HEK293 (cell line): ENCODE data around the gene PDGFB.
A peak's percentile ranks its signal among the peaks of the same experiment; 100 is the strongest.

Experiments used
- BCL11A ChIP-seq: fragments of 450-650 bp; formaldehyde crosslinking; IDR thresholded peaks from 2 replicates; pipeline ENCODE4 v1.5.1; 2016; ENCODE audit warnings: low read depth, missing biosample characterization, missing genetic modification characterization
- GFI1B ChIP-seq: fragments of 450-650 bp; formaldehyde crosslinking; IDR thresholded peaks from 2 replicates; pipeline ENCODE4 v1.5.1; 2016; ENCODE audit warnings: missing biosample characterization, missing genetic modification characterization
- KLF1 ChIP-seq: fragments of 450-650 bp; formaldehyde crosslinking; IDR thresholded peaks from 2 replicates; pipeline ENCODE4 v1.5.1; 2016; ENCODE audit warnings: missing biosample characterization, missing genetic modification characterization
- KLF16 ChIP-seq: fragments of 450-650 bp; formaldehyde crosslinking; IDR thresholded peaks from 2 replicates; pipeline ENCODE4 v1.5.1; 2017; ENCODE audit warnings: missing biosample characterization, missing genetic modification characterization
- MEIS1 ChIP-seq: sonication (generic); formaldehyde crosslinking; IDR thresholded peaks from 2 replicates; pipeline ENCODE4 v1.8.1; 2022; ENCODE audit warnings: missing genetic modification reagents, mild to moderate bottlenecking, borderline replicate concordance
- TCF7L2 ChIP-seq: IDR thresholded peaks from 2 replicates; pipeline ENCODE4 v1.6.1; 2011; ENCODE audit warnings: low read depth, mild to moderate bottlenecking, inconsistent platforms, low read length, moderate library complexity, borderline replicate concordance
- YY2 ChIP-seq: fragments of 450-650 bp; formaldehyde crosslinking; IDR thresholded peaks from 2 replicates; pipeline ENCODE4 v1.5.1; 2016; ENCODE audit warnings: missing biosample characterization, missing genetic modification characterization
- ZBTB6 ChIP-seq: fragments of 450-650 bp; formaldehyde crosslinking; IDR thresholded peaks from 2 replicates; pipeline ENCODE4 v1.5.1; 2017; ENCODE audit warnings: missing biosample characterization, missing genetic modification characterization
- ZBTB8A ChIP-seq: fragments of 450-650 bp; formaldehyde crosslinking; IDR thresholded peaks from 2 replicates; pipeline ENCODE4 v1.5.1; 2016; ENCODE audit warnings: missing biosample characterization, missing genetic modification characterization
- ZEB2 ChIP-seq: fragments of 450-650 bp; formaldehyde crosslinking; IDR thresholded peaks from 2 replicates; pipeline ENCODE4 v1.5.1; 2016; ENCODE audit warnings: missing biosample characterization, missing genetic modification characterization
- ZFHX2 ChIP-seq: fragments of 450-650 bp; formaldehyde crosslinking; conservative IDR thresholded peaks from 2 replicates; pipeline ENCODE4 v1.5.1; 2016; ENCODE audit warnings: missing biosample characterization, missing genetic modification characterization
- ZNF132 ChIP-seq: fragments of 450-650 bp; formaldehyde crosslinking; IDR thresholded peaks from 2 replicates; pipeline ENCODE4 v1.5.1; 2017; ENCODE audit warnings: missing biosample characterization, missing genetic modification characterization, borderline replicate concordance
- ZNF157 ChIP-seq: fragments of 450-650 bp; formaldehyde crosslinking; IDR thresholded peaks from 2 replicates; pipeline ENCODE4 v1.5.1; 2016; ENCODE audit warnings: missing biosample characterization, missing genetic modification characterization
- ZNF175 ChIP-seq: fragments of 450-650 bp; formaldehyde crosslinking; IDR thresholded peaks from 2 replicates; pipeline ENCODE4 v1.5.1; 2016; ENCODE audit warnings: missing biosample characterization, missing genetic modification characterization
- ZNF184 ChIP-seq: fragments of 450-650 bp; IDR thresholded peaks from 2 replicates; pipeline ENCODE4 v1.5.1; 2018; ENCODE audit warnings: missing biosample characterization, mild to moderate bottlenecking, missing genetic modification characterization
- ZNF214 ChIP-seq: fragments of 450-650 bp; formaldehyde crosslinking; IDR thresholded peaks from 2 replicates; pipeline ENCODE4 v1.5.1; 2017; ENCODE audit warnings: missing biosample characterization, mild to moderate bottlenecking, missing genetic modification characterization, borderline replicate concordance
- ZNF248 ChIP-seq: fragments of 450-650 bp; formaldehyde crosslinking; IDR thresholded peaks from 2 replicates; pipeline ENCODE4 v1.5.1; 2017; ENCODE audit warnings: missing biosample characterization, missing genetic modification characterization
- ZNF37A ChIP-seq: fragments of 450-650 bp; IDR thresholded peaks from 2 replicates; pipeline ENCODE4 v1.5.1; 2018; ENCODE audit warnings: missing biosample characterization, missing genetic modification characterization
- ZNF391 ChIP-seq: fragments of 450-650 bp; formaldehyde crosslinking; IDR thresholded peaks from 2 replicates; pipeline ENCODE4 v1.5.1; 2016; ENCODE audit warnings: low read depth, missing biosample characterization, missing genetic modification characterization, borderline replicate concordance
- ZNF488 ChIP-seq: fragments of 450-650 bp; formaldehyde crosslinking; IDR thresholded peaks from 2 replicates; pipeline ENCODE4 v1.5.1; 2016; ENCODE audit warnings: missing biosample characterization, missing genetic modification characterization
- ZNF549 ChIP-seq: fragments of 450-650 bp; IDR thresholded peaks from 2 replicates; pipeline ENCODE4 v1.5.1; 2018; ENCODE audit warnings: missing biosample characterization, missing genetic modification characterization, mild to moderate bottlenecking, inconsistent platforms, moderate library complexity
- ZNF610 ChIP-seq: fragments of 450-650 bp; formaldehyde crosslinking; IDR thresholded peaks from 2 replicates; pipeline ENCODE4 v1.5.1; 2016; ENCODE audit warnings: missing biosample characterization, missing genetic modification characterization, borderline replicate concordance
- ZNF677 ChIP-seq: fragments of 450-650 bp; IDR thresholded peaks from 2 replicates; pipeline ENCODE4 v1.5.0; 2018; ENCODE audit warnings: missing biosample characterization, mild to moderate bottlenecking, missing genetic modification characterization, moderate library complexity
- ZNF843 ChIP-seq: fragments of 450-650 bp; formaldehyde crosslinking; IDR thresholded peaks from 2 replicates; pipeline ENCODE4 v1.5.1; 2016; ENCODE audit warnings: missing biosample characterization, missing genetic modification characterization
- TF ChIP-seq, protein P1 (sequence below): fragments of 450-650 bp; formaldehyde crosslinking; IDR thresholded peaks from 2 replicates; pipeline ENCODE4 v1.5.1; 2016; ENCODE audit warnings: missing biosample characterization, missing genetic modification characterization
- TF ChIP-seq, protein P2 (sequence below): fragments of 450-650 bp; formaldehyde crosslinking; IDR thresholded peaks from 2 replicates; pipeline ENCODE4 v1.5.1; 2016; ENCODE audit warnings: missing biosample characterization, missing genetic modification characterization
- TF ChIP-seq, protein P3 (sequence below): sonication (generic); formaldehyde crosslinking; IDR thresholded peaks from 2 replicates; pipeline ENCODE4 v1.8.1; 2022; ENCODE audit warnings: mild to moderate bottlenecking, moderate library complexity, missing genetic modification reagents

Gene PDGFB

DNA sequence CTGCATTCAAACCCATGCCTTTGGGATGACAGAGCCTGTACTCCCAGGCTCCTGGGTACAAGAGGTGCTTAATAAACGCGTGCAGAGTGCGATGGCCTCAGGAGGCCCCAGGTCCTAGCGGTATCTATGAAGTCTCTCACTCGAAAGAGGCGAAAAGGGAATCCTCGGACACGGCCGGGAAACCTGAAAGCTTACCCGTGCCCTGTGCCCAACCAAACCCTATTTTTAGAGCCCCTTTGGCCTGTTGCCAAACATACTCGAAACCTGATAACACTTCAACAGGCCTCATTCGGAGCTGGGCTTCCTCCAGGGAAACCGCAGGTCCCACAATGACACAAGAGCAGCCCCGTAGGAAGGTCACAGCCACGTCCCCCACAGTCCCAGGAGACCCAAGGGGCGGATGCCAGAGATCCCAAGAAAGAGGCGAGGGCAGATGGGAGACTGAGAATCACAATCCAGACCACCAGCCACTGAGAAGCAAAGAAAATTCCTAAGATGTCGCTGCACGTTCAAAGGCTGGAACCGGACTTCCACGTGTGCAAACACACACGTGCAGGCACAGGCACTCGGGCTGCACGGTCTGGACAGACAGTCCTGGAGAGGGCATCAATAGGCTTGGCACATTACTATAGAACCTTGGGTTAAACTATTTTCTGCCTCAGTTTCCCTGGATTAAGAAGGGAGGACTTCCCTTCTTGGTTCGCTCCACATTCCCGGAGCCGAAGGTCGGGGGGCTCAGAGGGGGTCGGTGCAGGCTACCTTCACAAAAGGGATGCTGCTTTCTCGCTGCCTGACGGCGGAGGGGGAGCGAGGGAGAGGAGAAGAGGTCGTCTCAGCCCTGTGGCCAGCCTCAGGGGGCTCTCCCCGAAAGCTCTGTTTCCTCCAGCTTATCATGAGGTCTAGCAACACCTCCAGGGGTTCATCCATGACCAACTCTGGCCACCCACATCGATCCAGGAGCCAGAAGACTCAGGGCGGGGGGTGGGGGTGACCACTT is 8.2 kb downstream of the PDGFB start (continued):
- TF ChIP-seq ZNF843 (no peak; the same call in 1 of the 2 replicates), KLF16 (peak; percentile 68; the same call in 1 of the 2 replicates), YY2 (tag by site-specific recombination) (no peak), ZNF157 (no peak), ZNF175 (tag by site-specific recombination) (no peak), BCL11A (tag by site-specific recombination) (peak; percentile 57; the same call in 1 of the 2 replicates), ZNF184 (tag by site-specific recombination) (peak; percentile 96), ZBTB6 (tag by site-specific recombination) (peak; percentile 52; the same call in 1 of the 2 replicates), ZNF677 (tag by site-specific recombination) (no peak), ZBTB8A (tag by site-specific recombination) (peak; percentile 99), KLF1 (peak; percentile 72), ZNF391 (tag by site-specific recombination) (0 out of 2 replicates have a peak, but pooled peaks have one; percentile 50), ZEB2 (tag by site-specific recombination) (peak; percentile 86), GFI1B (tag by site-specific recombination) (no peak), ZNF214 (tag by site-specific recombination) (no peak), ZNF610 (peak; percentile 61; the same call in 1 of the 2 replicates), ZNF549 (tag by site-specific recombination) (no peak), TCF7L2 (no peak), ZNF132 (no peak), ZNF37A (tag by site-specific recombination) (peak; percentile 67; the same call in 1 of the 2 replicates), ZFHX2 (tag by site-specific recombination) (peak; percentile 90), MEIS1 (no peak), ZNF488 (tag by site-specific recombination) (no peak), ZNF248 (tag by site-specific recombination) (no peak)
- TF ChIP-seq, protein P1, sequence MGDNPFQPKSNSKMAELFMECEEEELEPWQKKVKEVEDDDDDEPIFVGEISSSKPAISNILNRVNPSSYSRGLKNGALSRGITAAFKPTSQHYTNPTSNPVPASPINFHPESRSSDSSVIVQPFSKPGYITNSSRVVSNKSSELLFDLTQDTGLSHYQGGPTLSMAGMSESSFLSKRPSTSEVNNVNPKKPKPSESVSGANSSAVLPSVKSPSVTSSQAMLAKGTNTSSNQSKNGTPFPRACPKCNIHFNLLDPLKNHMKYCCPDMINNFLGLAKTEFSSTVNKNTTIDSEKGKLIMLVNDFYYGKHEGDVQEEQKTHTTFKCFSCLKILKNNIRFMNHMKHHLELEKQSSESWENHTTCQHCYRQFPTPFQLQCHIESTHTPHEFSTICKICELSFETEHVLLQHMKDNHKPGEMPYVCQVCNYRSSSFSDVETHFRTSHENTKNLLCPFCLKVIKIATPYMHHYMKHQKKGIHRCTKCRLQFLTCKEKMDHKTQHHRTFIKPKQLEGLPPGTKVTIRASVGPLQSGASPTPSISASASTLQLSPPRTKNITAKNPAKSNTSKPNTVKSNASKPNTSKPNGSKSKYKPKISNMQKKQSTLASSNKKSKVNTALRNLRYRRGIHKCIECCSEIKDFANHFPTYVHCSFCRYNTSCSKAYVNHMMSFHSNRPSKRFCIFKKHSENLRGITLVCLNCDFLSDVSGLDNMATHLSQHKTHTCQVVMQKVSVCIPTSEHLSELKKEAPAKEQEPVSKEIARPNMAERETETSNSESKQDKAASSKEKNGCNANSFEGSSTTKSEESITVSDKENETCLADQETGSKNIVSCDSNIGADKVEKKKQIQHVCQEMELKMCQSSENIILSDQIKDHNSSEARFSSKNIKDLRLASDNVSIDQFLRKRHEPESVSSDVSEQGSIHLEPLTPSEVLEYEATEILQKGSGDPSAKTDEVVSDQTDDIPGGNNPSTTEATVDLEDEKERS (tag by site-specific recombination), result no peak
- TF ChIP-seq, protein P2, sequence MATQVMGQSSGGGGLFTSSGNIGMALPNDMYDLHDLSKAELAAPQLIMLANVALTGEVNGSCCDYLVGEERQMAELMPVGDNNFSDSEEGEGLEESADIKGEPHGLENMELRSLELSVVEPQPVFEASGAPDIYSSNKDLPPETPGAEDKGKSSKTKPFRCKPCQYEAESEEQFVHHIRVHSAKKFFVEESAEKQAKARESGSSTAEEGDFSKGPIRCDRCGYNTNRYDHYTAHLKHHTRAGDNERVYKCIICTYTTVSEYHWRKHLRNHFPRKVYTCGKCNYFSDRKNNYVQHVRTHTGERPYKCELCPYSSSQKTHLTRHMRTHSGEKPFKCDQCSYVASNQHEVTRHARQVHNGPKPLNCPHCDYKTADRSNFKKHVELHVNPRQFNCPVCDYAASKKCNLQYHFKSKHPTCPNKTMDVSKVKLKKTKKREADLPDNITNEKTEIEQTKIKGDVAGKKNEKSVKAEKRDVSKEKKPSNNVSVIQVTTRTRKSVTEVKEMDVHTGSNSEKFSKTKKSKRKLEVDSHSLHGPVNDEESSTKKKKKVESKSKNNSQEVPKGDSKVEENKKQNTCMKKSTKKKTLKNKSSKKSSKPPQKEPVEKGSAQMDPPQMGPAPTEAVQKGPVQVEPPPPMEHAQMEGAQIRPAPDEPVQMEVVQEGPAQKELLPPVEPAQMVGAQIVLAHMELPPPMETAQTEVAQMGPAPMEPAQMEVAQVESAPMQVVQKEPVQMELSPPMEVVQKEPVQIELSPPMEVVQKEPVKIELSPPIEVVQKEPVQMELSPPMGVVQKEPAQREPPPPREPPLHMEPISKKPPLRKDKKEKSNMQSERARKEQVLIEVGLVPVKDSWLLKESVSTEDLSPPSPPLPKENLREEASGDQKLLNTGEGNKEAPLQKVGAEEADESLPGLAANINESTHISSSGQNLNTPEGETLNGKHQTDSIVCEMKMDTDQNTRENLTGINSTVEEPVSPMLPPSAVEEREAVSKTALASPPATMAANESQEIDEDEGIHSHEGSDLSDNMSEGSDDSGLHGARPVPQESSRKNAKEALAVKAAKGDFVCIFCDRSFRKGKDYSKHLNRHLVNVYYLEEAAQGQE, result no peak
- TF ChIP-seq, protein P3, sequence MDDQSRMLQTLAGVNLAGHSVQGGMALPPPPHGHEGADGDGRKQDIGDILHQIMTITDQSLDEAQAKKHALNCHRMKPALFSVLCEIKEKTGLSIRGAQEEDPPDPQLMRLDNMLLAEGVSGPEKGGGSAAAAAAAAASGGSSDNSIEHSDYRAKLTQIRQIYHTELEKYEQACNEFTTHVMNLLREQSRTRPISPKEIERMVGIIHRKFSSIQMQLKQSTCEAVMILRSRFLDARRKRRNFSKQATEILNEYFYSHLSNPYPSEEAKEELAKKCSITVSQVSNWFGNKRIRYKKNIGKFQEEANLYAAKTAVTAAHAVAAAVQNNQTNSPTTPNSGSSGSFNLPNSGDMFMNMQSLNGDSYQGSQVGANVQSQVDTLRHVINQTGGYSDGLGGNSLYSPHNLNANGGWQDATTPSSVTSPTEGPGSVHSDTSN, result no peak
